ENCODE results near the gene PIGQ.

The PIGQ gene

DNA sequence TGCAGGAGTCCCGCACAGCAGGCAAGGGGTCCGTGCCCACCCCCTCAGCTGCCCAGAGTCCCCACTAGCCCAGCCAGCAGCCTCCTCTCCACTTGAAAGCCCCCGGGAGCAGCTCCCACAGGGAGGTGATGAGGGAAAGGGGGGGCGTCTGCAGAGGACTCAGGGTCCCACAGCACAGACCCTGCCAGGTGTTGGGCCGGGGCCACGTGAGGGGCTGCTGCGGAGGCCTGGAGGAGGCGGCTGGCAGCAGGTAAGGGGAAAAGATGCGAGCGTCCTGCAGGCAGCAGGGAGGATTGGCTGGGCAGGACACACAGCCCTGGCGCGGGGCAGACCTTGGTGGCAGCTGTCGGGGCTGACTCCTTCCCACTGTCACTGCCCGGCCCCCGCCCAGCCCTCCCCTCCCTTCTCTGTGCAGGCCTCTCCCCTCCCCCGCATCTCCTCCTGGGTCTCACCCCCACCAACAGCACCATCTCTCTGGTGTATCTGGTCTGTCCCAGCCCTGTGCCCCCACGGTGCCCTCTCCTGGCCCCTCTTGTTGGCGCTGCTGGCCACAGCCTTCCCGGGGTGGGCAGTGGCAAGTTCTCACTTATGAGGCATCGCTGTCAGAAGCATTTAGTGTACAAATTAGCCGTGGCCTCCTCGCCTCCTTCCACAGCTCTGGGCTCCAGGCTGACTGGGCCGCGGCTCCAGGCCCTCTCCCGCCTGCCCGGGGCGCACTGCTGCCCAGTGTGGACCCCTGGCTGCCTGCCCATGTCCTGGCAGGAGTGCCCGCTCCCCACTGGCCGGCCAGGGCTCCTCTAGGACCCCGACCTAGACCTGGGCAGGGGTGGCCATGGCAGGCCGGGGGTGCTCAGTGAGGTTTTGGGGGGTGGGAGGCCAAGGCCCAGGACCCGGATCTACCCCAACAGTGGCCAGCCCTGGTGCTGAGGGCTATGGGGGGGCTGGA is 14.0 kb upstream of the PIGQ start:
- DNase-seq (ENCODE audit: low read depth): no peak

- DNase-seq (ENCODE audit: low read depth): no peak
These were observed 13.1 kb upstream of the PIGQ start for GRCh38 chr16:556474-557173.

- DNase-seq (ENCODE audit: low read depth): no peak
These were observed 12.1 kb upstream of the PIGQ start for GRCh38 chr16:557463-558297.

- no peak for DNase-seq (ENCODE audit: low read depth)
These were observed 11.3 kb upstream of the PIGQ start for GRCh38 chr16:558298-559020.

GRCh38 chr16:559021-559380 is 10.8 kb upstream of the PIGQ start:
- DNase-seq (ENCODE audit: low read depth): no peak

DNA sequence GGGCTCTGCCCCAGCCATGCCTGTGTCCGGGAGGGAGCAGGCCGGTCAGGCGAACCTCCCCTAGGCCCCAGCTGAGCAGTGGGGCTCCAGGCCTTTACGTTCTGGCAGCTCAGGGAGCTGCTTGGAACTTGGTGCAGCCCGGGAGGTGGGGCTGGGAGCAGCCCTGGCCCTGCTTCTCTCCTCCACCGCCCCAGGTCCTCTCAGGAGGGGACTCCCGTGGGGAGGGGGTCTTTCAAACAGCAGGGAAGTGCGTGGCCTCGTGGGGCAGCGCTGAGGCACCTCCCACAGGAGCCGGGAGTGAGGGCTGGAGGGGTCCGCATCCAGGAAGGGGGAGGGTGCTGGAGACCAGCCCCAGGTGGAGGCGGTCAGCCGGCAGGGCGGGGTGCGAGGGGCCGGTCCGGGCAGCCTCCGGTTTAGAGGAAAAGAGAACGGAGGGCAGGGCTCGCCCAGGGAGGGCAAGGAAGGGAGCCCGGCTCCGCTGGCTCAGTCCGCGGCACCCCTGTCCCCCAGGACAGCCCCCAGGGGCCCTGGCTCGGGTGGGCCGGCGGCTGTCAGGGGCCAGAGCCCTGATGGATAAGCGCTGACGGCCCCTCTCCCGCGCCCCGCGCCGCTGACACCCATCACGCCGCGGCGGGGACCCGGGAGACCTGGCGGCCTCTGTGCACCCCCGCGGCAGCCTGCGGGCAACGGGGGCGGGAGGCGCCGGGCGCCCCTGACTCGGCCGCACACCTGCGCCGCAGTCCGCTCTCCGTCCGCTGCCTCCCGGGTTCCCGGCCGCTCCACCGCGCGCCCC is 10.2 kb upstream of the PIGQ start:
- DNase-seq (ENCODE audit: low read depth): no peak

GRCh38 chr16:560204-560700 is 9.5 kb upstream of the PIGQ start, which contains the start of gene PRR35:
Gene PRR35, plus strand, starts transcription at chr16:560394. Its CDS starts 2,901 bp downstream, at chr16:563295.
- DNase-seq (ENCODE audit: low read depth): no peak

GRCh38 chr16:560701-561412 is 8.9 kb upstream of the PIGQ start:
- DNase-seq (ENCODE audit: low read depth): no peak

DNA sequence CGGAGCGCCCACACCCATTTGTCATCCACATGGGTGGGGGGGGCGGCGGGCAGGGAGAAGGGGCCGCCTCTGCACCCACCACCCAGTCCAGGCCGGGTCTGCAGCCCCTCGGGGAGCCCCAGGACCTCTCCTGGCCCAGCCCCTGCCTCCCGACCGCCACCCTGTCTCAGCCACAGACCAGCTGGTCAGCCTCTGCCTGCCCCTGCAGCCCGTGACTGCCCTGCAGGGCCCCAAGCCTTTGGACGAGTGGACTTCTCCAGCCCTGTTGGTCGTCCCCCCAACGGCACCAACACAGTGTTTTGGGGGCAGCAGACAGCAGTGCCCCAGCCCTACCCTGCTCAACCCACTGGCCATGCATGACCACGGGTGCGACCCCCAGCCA is 8.4 kb upstream of the PIGQ start:
- no peak for DNase-seq (ENCODE audit: low read depth)

DNA sequence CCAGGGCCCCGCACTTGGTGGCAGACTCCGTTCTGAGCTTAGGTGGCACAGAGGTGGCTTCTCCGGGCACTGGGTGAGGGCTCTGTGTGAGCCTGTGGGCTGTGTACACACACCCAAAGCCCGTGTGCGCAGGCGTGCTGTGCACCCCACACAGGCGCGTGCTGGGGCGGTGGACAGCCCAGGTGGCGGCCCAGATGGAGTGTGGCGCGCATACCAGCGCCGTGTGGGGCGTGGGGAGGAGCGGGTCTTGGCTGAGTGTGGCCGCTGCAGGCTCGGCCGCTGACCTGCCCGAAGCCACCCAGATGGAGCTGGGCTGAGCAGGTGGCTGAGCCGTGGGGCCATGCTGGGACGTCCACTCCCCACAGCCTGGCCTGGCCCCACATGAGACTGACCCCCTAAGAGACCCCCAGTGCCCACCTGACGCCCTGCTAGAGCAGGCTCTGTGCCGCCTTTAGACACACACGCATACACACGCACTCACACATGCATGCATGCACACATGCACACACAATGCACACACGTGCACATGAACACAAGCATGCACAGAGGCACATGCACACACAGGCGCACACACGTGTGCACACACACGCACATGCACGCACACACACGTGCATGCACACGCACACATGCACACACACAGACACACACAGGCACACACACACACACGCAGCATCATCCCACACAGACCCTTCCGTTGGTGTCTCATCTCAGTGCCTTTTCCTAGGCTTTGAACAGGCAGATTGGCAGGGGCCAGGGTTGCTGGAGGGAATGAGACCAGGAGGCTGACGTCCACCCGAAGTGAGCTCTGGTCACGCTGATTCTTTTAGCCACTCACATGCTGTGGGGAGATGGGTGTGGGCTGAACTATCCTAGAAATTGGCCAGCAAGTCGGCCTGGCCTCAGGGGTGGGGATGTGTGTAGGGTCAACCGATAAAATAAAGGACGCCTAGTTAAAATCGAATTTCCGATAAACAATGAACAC is 7.5 kb upstream of the PIGQ start:
- no peak for DNase-seq (ENCODE audit: low read depth)

DNA sequence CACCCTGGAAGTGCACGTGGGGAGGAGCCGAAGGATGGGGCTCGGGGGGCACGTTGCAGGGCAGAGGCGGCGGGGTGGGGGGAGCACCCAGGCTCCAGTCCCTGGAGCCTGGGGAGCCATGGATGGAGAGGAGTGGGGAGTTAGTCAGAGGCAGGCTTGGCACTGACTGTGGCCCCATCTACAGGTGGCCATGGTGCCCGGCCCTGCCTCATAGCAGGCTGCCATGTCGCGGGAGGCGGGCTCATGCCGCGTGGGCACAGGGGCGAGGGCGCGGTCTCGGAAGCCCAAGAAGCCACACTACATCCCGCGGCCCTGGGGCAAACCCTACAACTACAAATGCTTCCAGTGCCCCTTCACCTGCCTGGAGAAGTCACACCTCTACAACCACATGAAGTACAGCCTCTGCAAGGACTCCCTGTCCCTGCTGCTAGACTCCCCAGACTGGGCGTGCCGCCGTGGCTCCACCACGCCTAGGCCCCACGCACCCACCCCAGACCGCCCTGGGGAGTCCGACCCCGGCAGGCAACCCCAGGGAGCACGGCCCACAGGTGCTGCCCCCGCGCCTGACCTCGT is 6.6 kb upstream of the PIGQ start:
- no peak for DNase-seq (ENCODE audit: low read depth)

DNA sequence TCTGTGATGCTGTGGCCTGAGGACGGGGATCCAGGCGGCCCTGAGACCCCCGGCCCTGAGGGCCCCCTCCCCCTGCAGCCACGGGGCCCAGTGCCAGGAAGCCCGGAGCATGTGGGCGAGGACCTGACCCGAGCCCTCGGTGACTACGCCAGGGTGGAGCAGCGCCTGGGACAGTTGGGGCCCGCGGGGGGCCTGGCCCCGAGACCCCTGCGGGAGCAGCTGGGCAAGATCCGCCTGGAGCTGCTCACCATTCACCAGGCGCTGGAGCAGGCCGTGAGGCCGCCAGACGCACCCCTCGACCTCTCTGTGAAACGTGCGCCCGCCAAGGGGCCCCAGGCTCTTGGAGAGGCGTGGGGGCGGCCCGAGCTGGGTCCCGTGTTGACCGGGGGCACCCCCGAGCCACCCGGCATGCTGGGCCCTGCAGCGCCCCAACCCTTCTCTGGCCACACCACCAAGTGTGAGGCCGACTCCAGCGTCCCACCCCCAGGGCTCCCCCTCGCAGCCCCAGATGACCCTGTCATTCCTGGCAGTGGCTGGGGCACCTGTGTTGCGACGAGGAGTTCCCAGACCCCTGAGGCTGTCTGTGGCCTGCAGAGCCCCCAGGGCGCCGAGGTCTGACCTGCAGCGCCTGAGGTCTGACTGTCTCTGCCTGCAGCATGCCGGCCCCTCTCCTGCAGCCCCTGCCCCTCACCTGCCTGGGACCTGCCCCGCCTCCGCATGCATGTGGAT is 4.9 kb upstream of the PIGQ start:
- no peak for DNase-seq (ENCODE audit: low read depth)

GRCh38 chr16:565419-566330 is 4.1 kb upstream of the PIGQ start:
- DNase-seq (ENCODE audit: low read depth): no peak

DNA sequence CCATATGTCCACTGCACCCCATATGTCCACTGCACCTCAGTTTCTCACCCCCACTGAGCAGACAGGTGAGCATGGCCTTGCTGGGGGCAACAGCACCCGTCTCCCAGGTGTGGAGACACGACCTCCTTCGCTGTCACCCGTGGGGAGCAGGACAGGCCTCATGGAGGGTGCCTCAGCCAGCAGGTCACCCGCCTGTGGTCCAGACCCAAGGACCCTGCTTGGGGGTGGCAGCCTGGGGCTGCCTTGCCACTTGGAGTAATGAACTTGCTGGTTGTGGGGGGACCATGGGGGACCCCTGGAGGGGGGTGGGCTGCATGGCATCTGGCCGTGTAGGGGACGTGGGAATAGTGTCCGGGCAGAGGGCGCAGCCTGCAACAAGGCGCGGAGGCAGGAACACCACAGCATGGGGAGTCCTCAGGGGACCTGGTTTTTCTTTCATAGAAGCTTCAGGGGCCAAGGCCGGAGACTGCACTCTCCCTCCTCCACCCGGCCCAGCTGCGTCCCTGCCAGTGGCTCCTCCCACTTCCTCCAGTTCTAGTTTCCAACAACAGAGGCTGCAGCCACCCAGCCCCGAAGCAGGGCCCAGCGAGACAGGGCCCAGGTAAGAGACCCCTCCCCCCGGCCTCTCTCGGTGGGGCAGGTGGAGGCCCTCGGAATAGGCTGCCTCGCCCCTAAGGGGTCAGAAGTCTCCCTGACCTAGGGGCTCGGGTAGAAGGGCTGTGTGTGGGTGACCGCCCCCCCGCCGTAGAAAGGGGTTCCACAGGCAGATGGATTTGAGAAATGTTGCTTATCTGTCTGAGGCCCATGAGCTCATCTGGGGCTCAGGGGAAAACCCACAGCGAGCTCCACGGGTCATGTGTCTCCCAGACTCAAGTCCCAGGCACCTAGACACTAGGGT is 3.0 kb upstream of the PIGQ start, which contains the start of gene NHLRC4:
NHLRC4 (plus strand) TSS at position 531 of the 898 bp plus-strand sequence. CDS start 1,043 bp downstream, outside the sequence.
- peak; percentile 60 for DNase-seq (ENCODE audit: low read depth)
